HS-5 (cell line): ENCODE data around the gene UPF2.
"Not testable (repeated sequence)": the region's sequence is repeated elsewhere in the genome, so short reads cannot be mapped to it uniquely, and the experiment has no call there.

ENCODE experiments used
- DNase-seq: peaks from one replicate; pipeline ENCODE4 v3.0.0-alpha.2; 2012; ENCODE audit warnings: low read depth

Gene UPF2

DNA sequence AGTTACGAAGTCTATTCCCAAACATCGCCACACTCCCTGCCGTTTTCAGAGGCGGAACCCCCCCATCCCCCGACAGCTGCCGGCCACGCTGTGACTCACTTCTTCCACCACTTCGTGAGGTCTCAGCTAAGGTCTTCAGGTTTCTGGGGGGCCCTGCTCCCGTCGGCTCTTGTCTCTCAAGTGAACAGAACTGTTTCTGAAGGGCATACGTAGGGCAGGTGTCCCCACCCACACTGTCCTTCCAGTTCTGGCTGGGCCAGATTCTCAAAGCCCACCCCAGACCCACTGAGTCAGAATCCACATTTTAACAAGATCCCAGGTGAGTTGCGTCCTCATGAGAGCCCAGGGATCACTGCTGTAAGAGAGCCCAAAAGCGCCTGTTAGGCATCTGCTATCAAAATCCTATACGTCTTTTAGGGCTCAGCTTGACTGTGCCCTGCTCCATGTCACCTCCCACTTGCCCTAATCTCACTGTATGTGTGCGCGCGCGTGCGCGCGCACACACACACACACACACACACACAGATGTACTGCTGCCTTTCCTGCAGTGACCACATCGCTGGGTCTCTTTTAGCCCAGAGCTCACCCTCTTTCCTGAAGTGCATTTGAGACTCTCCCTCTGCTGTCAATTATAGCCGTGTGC lies 140.7 kb downstream of the UPF2 start:
- no peak for DNase-seq

DNA sequence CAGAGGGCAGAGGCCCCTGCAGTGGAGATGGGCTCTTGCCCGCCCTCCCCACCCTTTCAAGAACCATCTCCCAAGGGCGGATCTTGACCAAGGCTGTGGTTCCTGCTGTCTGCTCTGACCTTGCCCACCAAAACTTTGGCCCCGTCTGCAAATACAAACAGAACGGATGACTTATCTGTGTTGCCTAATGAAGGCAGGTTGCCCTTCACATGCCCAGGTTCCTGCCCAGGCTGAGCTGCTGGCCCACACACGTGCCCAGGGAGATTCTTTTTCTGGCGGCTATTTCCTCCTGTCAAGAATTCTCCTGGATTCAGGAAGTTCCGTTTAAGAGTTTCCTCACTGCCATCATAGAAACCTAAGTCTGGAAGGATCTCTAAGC lies 141.2 kb downstream of the UPF2 start:
- no peak for DNase-seq

DNA sequence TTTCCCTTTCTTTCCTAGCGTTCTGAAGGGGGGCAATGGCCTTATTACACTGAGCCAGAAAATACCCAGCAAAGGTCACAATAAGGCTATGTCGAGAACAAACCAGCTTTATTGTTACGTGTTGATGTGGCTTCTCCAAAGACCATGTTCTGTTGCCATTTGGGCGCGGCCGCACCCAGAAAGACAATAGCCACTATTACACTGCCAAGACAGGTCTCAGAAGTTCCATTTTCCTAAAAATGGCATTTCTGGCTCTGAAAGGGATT lies 141.6 kb downstream of the UPF2 start:
- no peak for DNase-seq

DNA sequence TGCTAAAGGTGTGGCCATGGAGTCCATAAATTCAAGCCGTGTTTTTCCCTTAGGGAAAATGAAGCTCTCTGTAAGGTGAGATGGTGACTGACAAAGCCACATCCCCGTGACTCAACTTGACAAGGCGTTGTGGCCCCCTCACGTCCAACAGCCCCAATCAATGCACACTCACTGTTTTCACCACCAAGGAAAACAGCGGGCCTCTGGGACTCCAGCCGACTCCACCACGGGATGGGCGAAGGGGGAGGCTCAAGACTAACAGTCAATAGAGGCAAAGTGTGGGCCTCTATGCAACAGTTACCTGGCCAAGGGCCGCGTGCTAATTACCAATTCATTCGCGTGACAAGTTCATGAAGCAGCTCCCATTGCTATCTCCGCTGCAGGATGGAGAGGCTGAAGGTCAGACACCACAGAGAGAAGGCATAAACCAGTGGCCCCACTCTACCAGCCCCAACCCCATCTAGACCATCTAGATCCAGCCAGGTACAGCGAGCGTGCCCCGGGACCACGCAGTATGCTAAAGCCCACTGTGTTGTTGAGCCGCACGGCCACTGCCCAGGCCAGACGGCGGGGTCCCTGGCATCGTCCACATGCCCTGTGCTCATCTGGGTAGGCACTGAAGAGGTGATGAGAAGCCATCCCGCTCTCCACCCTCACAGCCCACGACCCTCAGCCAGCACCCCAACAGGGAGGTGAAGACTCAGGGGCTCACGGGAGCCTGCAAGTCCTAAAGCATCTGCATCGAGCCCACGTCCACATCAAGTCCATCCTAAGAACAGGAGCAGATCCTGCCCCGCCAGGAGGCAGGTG lies 143.3 kb downstream of the UPF2 start:
- DNase-seq, result no peak

GRCh38 chr10:11898372-11899066 lies 144.1 kb downstream of the UPF2 start:
- no peak for DNase-seq

DNA sequence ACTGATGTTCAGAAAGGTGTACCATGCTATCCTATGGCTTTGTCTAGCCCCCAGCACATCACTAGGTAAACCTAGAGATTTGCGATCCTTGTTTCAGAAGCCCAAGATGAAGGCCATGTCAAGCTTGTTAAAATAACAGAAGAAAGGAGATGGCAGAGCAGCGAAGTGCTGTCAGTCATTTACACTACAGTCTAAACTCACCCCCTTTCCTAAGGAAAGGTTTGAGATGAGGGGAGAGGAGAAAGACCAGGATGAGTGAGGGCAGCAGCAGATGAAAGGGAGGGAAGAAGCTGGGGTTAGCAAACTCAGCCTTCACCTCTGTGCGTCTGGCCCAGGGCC lies 144.6 kb downstream of the UPF2 start:
- no peak for DNase-seq

GRCh38 chr10:11896549-11897200 lies 145.9 kb downstream of the UPF2 start:
- DNase-seq, result no peak

GRCh38 chr10:11895598-11895997 lies 147.0 kb downstream of the UPF2 start:
- no peak for DNase-seq

GRCh38 chr10:11895108-11895466 lies 147.5 kb downstream of the UPF2 start:
- DNase-seq, result no peak

GRCh38 chr10:11894381-11895107 lies 148.1 kb downstream of the UPF2 start:
- no peak for DNase-seq

GRCh38 chr10:11893749-11894278 lies 148.8 kb downstream of the UPF2 start:
- DNase-seq, result no peak

GRCh38 chr10:11891776-11892486 lies 150.7 kb downstream of the UPF2 start:
- no peak for DNase-seq

- DNase-seq, result not testable (repeated sequence)
Measured at GRCh38 chr10:11889263-11889662, 153.3 kb downstream of the UPF2 start.

DNA sequence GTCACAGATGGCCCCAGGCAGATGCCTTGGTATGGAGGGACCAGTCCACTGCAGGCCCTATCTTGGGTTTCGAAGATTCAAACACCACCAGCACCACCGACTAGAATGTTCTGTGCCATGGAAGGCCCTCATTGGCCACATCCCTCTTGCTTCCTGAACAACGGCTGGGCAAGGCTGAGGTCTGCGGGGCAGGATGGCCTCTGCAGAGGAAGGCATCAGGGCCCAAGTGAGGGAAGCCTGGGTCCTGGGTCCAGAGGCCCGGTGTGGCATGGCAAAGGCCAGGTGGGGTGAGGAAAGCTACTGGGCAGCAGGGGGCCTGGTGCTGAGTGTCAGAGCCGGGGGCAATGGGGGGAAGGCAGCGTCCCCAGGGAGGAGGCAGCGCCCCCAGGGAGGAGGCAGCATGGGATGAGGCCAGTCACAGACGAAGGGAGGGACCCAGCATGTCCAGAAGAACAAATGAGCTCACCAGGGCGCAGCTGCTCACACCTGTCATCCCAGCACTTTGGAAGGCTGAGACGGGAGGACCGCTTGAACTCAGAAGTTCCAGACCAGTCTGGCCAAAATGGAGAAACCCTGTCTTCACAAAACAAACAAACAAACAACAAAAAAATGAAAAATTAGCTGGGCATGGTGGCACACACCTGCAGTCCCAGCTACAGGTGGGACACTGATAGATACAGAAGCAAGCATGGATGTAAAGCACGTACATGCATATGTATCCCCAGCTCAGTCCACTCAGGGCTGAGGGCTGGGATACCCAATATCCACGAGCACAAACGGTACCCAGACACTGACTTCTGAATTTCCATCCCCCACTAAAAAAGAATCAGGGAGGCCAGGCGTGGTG lies 155.0 kb downstream of the UPF2 start:
- DNase-seq, result no peak

- no peak for DNase-seq
Measured at GRCh38 chr10:11886851-11887250, 155.8 kb downstream of the UPF2 start.

GRCh38 chr10:11886138-11886474 lies 156.5 kb downstream of the UPF2 start:
- no peak for DNase-seq

DNA sequence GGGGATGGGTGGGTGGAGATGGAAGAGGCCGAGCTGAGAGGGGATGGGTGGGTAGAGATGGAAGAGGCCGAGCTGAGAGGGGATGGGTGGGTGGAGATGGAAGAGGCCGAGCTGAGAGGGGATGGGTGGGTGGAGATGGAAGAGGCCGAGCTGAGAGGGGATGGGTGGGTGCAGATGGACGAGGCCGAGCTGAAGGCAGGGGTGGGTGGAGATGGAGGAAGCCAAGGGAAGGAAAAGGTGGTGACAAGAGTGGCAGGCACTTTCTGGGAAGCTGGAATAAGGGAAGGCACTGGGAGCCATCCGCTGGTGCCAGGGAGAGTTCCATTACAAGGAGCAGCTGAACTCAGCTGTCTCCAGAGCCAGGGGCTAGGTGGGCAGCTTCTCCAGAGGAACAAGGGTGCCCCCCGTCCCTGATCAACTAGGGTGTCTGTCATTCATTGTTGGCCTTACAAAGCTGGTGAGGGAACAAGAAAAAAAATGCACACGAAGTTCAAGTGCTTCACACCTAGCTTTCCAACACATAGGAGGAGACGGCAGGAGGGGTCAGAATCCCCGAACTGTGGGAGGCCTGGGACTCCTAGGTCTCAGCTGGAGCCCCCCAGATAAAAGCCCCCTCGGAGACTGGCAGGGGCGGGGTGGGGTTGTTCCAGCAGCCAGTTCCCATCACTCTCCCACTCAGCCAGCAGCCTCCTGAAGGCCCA lies 157.0 kb downstream of the UPF2 start:
- DNase-seq, result no peak

DNA sequence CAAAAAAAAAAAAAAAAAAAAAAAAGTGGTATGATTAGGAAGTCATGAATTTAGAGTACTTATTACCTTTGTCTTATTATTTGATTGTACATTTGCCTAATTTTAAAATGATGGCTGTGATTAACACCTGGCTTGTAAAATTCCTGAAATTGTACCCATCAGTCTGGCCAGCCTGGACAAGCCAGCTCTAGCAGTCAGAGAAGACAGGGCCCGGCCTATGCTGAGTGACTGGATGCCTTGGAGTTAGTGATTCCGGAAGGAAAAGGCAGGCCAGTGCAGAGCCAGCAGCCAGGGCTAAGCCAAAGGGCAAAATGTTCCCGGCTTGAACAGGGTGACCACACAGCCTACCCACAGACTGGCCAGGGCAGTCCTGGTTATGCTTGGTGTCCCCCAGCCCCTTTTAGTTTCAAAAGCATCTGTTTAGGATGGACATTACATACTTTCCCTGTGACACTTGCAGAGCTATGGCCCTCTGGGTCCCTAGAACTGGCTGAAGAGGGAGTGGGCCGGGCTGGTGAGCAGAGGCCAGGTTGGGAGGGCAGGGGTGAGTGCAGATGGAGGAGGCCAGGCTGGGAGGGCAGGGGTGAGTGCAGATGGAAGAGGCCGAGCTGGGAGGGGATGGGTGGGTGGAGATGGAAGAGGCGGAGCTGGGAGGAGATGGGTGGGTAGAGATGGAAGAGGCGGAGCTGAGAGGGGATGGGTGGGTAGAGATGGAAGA lies 157.7 kb downstream of the UPF2 start:
- DNase-seq, result no peak

DNA sequence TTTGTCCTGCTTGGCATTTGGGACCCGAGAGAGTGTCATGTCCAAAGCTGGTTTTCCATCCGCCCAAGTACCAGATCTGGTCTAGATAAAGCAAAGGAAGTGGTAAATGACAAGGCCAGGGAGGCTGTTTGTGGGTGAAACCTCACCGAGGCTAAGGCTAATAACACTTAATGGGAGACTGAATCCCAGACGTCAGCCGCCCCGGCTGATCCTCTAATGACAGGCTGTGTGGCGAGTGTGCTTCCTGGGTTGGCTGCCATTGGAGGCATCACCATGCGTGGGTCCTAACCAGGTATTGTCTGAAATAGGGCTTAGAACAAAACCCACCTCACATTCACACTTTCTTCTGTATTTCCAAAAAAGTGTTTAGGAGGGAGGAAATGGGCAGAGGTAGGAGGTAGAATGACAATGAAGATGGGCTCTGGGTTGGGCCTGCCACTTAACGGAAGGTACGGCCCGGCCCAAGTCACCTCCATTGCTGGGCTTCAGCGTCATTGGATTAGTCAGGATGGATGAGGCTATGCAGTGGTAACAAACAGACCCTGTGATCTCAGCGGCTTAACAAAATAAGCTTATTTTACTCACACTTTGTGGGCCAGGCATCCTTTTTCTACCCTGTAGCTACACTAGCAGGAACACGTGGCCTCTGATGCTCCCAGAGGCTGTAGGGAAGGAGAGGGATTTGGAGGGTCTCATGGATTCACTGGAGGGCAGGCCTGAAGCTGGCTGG lies 159.8 kb downstream of the UPF2 start:
- no peak for DNase-seq
